NCI-H2107 treated with DMSO at 0.1 percent for 48 hours (cell line): Measurements from ENCODE around the gene FUT4.
"Not testable (repeated sequence)": the region's sequence is repeated elsewhere in the genome, so short reads cannot be mapped to it uniquely, and the experiment has no call there.

Source experiments
- DNase-seq: peaks from one replicate; lab custom pipeline; 2025; ENCODE audit not compliant: unreplicated experiment; lab: John Stamatoyannopoulos, UW

Gene FUT4

DNA sequence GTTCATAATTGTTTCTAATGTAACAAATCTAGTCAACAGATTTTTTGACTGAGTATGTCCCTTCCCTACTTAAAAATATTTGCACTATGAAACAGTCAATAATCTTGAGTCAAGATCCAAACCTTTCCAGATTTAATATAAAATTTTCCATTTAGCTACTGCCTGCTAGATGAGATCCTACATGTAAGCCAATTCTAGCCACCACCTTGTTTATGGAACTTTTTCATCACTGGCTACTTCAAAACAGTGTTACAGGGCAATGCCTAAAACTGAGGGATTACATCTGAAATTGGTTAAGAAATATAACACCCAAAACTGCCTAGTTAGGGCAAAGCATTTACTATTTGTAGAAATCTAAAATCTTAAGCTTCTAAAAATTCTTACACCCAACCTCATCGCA, 10.5 kb upstream of the FUT4 start:
- DNase-seq: no peak

DNA sequence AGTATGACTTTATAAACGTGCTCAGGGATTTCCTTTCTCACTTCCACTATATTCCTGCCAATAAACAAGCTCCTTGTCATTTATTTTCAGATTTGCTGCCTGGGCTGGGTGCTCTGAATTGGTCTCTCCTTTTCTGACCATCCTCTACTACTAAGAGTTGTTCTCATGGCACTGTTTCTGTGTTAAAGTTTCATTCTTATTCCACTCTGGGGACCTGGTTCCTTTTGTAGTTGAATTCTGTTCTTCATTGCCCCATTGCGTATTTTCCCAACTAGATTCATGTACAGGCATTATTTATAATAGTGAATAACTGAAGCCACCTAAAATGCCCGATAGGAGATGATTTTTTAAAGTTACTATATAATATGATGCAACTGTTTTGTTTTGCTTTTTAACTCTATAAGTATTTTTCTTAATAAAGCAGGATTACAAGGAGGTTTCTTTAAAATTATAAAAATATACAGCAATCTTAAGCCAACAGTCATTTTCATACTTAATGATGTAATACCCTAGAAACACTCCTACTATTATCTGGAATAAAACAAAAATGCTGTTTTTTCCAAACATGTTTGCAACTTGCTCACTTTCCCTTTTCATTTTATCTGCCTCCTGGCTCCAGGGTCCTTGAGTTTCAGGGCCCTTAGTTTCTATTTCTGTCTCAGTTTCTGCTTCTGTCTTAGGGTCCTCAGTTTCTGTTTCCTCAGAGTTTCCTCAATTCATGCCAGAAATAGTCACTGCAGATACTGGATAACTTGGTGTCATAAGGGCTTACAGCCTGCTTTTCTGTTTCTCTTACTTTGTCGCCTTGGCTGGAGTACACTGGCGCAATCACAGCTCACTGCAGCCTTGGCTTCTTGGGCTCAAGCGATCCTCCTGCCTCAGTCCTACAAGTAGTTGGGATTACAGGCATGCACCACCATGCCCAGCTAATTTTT, 9.8 kb upstream of the FUT4 start:
- no peak for DNase-seq

DNA sequence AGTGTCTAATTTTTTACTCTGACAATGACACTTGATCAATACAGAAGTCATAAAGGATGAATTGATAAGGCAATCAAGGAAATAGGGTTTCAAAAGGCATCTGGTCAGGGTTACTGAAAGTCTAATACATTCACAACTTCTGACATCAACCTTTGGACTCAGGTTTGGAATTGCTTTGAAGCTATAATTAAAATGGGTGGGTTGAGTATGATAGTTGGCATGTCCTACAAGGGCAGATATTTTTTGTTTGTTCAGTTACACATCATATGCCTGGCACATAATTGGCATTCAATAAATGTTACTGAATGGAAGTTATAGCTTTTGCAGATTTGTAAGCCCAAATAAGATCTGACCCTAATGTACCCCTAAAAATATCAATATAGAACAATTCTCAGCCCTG, 7.3 kb upstream of the FUT4 start:
- DNase-seq: no peak

DNA sequence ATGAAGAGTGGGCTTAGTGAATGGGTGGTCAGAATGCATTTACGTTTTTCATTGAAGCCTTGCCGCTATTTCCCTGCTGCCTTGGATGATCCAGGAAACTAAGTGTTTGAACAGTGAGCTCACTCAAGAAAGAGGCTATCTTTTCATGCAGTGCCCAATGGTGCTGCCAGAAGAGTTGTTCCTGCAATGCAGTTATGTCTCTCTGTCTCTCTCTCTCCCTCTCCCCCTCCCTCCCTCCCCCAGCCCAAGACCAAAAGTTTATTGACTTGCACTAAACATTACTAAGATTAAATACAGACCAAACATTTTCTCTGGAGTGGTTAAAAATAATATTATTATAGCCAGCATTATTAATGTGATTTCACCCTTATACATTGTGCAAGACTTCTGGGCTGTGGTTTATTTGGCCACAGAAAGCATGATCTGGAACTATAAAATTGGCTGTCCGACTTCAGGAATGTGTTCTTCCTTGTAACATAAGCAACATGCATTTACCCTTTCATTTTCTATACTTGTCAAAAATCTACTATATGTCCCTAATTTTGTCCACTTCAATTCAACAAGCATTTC, 6.6 kb upstream of the FUT4 start:
- no peak for DNase-seq

DNA sequence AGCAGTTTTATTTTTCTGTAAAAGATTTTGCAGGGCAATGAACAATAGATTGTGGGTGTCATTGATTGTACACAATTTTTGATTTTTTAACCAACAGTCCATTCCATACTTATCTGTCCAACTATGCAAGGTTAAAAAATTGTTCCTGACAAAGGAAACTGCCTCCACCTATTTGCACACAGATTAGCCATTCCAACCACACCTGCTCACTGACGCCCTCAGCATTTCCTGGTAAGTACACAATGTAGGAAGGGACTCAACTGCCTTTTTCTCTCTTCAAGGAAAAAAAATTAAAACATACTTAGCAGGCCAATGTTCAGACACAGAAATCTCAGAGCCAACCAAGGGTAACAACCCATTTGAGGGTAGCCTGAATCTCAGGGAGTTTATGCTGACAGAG, 4.3 kb upstream of the FUT4 start:
- DNase-seq: no peak

DNA sequence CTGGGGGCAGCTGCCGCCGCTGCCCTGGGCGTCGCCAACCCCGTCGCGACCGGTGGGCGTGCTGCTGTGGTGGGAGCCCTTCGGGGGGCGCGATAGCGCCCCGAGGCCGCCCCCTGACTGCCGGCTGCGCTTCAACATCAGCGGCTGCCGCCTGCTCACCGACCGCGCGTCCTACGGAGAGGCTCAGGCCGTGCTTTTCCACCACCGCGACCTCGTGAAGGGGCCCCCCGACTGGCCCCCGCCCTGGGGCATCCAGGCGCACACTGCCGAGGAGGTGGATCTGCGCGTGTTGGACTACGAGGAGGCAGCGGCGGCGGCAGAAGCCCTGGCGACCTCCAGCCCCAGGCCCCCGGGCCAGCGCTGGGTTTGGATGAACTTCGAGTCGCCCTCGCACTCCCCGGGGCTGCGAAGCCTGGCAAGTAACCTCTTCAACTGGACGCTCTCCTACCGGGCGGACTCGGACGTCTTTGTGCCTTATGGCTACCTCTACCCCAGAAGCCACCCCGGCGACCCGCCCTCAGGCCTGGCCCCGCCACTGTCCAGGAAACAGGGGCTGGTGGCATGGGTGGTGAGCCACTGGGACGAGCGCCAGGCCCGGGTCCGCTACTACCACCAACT, 1.0 kb downstream of the FUT4 start:
- DNase-seq: no peak

DNA sequence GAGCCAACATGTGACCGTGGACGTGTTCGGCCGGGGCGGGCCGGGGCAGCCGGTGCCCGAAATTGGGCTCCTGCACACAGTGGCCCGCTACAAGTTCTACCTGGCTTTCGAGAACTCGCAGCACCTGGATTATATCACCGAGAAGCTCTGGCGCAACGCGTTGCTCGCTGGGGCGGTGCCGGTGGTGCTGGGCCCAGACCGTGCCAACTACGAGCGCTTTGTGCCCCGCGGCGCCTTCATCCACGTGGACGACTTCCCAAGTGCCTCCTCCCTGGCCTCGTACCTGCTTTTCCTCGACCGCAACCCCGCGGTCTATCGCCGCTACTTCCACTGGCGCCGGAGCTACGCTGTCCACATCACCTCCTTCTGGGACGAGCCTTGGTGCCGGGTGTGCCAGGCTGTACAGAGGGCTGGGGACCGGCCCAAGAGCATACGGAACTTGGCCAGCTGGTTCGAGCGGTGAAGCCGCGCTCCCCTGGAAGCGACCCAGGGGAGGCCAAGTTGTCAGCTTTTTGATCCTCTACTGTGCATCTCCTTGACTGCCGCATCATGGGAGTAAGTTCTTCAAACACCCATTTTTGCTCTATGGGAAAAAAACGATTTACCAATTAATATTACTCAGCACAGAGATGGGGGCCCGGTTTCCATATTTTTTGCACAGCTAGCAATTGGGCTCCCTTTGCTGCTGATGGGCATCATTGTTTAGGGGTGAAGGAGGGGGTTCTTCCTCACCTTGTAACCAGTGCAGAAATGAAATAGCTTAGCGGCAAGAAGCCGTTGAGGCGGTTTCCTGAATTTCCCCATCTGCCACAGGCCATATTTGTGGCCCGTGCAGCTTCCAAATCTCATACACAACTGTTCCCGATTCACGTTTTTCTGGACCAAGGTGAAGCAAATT, 1.8 kb downstream of the FUT4 start:
- no peak for DNase-seq

DNA sequence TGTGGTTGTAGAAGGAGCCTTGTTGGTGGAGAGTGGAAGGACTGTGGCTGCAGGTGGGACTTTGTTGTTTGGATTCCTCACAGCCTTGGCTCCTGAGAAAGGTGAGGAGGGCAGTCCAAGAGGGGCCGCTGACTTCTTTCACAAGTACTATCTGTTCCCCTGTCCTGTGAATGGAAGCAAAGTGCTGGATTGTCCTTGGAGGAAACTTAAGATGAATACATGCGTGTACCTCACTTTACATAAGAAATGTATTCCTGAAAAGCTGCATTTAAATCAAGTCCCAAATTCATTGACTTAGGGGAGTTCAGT, 2.4 kb downstream of the FUT4 start:
- DNase-seq: no peak

DNA sequence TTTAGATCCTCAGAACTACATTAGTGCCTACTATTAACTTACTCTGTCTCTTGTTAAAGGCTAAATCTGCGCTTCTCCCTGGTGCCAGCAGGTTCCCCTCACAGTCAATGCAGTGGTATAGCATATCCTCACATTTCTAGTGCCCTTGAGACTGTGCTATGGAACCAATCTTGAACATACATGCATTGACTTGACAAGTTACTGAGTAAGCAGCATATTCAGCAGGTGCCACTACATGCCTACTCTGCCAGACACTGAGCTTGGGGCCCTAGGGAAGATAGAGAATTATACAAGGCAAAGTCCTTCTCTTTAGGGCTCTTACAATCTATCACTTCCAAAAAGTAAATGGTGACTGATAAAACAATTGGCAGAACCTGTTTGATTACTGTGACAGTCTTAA, 3.2 kb downstream of the FUT4 start:
- DNase-seq: no peak

DNA sequence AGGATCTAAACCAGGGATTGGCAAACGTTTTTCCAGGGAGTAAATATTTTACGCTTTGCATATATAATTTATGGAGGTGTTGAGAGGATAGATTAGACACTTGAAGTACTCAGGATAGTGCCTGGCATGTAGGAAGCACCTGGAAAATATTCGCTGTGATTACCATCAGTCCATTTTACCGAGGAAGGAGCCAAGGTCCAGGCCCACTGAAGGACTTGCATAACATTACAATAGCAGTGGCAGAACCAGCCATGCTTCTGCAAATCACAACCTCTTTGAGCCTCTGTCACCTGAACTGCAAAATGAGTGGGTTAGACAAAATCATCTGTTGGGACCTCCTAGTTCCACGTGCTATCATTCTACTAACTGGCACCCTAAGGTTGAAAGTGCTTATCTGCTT, 5.4 kb downstream of the FUT4 start:
- DNase-seq: no peak

DNA sequence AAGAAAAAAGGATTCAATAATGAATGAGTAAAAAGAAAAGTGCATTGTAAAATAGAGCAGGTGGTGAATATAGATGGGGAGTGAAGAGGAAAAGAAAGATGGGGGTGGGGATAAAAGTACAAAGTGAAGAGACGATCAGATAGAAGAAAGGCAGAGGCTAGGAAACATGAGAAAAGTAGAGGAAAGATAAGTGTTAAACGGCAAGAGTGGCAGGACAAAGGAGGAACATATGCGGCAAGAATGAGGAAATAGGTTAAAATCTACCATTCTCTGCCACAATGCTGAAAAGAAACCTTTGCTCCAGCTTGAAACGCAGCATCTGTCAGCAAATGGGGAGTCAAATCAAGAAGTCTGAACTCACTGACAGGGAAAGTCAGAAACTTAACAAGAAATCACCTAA, 6.8 kb downstream of the FUT4 start:
- DNase-seq: no peak

DNA sequence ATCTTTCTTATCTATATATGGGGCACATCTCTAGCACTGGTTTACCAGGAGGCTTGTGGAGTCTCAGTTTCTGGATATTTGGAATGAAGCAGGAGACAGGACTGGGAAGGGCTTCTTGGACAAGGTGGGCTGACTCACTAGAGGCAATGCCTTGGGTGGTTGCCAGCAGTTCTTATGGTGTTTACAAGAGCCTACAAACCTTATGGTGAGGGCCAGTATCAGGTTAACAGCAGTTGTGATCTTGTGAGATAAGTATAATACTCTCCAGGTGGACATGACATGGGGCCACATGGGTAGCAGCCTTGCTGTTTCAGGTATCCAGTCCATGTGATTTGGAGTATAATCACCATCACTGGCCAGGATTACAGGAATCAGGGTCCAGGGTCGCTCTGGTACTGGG, 10.2 kb downstream of the FUT4 start:
- no peak for DNase-seq

DNA sequence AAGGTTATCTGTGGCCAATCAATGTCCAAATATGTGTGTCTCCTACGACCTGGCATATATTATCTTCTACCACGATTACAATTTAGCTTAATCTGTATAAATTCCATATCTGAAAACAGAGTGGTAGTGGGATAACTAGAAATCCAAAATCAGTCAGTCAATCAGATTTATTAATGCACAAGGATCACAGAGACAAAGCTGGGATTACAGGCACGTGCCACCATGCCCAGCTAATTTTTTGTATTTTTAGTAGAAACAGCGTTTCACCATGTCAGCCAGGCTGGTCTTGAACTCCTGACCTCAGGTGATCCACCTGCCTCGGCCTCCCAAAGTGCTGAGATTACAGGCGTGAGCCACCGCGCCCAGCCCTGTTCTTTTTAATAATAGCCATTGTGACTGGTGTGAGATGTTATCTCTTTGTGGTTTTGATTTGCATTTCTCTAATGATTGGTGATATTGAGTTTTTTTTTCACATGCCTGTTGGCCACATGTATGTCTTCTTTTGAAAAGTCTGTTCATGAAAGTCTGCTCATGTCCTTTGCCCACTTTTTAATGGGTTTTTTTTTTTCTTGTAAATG, 12.1 kb downstream of the FUT4 start:
- not testable (repeated sequence) for DNase-seq

DNA sequence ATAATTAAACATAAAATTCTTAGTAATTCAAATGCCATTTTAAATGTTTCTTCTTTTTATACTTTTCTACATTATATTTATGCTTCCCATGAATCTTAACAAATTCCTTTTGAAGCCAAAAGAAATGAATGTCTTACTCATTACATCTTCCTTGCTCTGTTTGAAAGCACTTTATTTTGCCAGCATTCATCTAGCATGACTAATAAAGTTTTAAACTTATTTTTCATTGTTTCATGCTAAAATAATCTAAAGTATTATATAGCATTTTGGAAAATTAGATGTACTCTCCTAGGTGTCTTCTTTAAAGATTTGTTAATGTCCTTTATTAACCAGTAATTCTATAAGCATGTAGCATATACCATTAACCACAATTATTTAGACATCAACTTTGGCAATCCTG, 13.7 kb downstream of the FUT4 start:
- no peak for DNase-seq

DNA sequence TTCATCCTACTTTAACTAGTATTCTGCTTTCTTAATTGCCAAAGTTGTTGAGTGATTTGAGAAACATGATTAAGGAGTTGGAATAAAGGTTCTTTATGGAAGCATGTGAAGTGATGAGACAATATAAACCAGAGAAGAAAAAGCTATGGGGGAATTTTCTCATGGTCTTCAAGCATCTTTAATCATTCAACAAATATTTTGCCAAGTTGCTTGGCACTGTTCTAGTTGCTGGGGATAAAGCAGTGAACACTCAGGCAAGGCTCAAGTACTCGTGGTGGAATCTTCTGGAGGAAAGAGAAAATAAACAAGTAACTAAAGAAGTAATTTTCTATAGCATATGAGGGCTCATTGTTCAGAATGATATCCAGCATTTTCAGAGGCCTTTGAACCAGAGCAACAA, 14.3 kb downstream of the FUT4 start:
- DNase-seq: no peak

DNA sequence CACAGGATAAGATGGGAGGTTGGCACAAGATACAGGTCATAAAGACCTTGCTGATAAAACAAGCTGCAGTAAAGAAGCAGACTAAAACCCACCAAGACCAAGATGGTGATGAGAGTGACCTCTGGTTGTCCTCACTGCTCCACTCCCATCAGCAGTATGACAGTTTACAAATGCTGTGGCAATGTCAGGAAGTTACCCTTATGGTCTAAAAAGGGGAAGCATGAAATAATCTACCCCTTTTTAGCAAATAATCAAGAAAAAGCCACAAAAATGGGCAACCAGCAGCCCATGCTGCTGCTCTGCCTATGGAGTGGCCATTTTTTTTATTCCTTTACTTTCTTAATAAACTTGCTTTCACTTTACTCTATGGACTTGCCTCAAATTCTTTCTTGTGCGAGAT, 14.7 kb downstream of the FUT4 start:
- no peak for DNase-seq

DNA sequence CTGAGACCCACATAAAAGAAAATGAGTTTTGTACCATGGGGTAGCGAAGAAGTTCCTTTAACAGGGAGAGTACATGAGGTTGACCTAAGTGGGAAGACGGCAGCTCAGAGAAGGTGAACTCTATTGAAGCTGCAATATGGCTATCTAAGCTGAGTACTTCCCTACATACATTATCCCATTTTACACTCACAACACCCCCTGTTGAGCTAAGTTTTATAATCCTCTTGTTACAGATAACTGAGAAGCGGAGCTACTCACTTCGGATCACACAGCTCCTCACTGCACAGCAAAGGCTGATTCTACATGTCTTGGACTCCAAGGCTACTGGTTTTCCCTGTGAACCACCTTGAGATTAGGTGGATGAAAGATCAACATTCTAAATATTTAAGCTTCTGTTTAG, 15.2 kb downstream of the FUT4 start:
- no peak for DNase-seq

DNA sequence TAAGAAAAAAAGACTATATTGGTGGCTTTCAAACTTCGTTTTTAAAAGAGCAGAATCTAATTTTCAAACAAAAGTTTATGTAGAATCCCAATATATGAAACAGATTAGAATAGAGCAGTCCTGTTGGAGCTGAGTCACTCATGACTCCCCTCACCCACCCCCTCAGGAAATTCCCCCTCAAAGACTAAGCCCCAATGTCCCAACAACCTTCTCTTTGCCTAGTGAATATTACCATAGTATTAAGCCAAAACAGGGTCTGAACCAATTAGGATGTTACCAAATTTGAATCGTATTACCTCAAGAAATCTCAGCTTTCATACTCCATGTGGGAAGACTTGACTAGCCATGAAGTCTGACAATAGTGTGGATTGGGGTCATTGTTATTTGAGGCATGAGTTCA, 15.6 kb downstream of the FUT4 start:
- DNase-seq: no peak

DNA sequence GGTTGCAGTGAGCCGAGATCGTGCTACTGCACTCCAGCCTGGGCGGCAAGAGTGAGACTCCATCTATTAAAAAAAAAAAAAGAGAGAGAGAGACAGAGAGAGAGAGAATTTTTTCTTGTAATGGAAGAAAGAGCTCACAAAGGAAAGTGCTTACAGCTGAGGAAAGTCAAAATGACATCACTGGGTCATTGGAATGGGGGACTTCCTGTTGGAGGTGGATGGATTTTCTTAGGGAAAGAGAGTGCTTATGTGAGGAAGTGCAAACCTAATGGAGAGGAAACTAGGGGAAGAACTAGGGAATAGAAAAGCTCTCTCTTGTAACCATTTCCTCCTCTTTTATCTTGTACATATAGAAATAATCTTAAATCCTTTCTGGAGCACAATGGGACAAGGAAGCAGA, 17.1 kb downstream of the FUT4 start:
- DNase-seq: no peak

DNA sequence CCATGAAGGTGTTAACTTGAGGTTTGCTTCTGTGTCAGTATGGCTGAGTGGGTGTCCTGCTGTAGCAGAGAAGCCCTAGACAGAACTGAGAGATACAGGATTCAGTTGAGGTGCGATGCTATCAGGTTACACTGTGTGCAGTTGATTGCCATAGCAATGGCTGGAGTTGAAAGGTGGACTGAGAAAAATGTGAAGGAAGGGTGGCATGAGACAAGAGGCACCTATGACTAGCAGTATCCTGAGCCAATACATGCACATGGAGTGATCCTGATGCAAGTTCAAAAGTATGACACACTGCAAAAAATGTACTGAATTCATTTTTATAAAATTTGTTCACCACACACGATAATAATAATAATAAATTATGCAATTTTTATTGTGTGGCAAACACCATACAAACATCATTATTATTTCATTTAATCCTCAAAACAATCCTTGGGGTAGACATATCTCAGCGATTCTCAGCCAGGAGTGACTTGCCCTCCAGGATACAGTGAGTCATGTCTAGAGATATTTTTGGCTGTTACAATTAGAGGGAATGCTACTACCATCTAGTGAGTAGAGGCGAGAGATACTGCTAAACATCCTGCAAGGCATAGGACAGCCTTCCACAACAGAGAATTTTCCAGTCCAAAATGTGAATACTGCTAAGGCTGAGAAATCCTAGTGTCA, 19.6 kb downstream of the FUT4 start:
- DNase-seq: no peak
